ENCODE results near the gene MTCP1. TPM values are rescaled to one million over a fixed set of nuclear protein-coding genes. Genes with fewer than 3 reads are reported as not detected.

Gene MTCP1
- polyA plus RNA-seq, 1 experiment = 1.2 TPM

GRCh38 chrX:155020591-155020990 lies 50.3 kb downstream of the MTCP1 start:
- H3K36me3 ChIP-seq (ENCODE audit: control insufficient read depth, insufficient read depth, low read length) = no peaks in the 10 kb centered on the region
- TF ChIP-seq CTCF (IDR thresholded peaks at IDR 0.05; ENCODE audit: insufficient read depth, low read depth, low read length) = no peak
- H3K27me3 ChIP-seq (ENCODE audit: control insufficient read depth, insufficient read depth, low read length) = no peaks in the 10 kb centered on the region
- no peak for DNase-seq (ENCODE audit: low read depth)
- POLR2A ChIA-PET = no interaction called here
- CTCF ChIA-PET = no interaction called here
- no peak overlapping the region for H3K4me3 ChIP-seq (ENCODE audit: low read depth, low read length)

Other genes starting within 250 kb of the MTCP1 start
- not detected in 2 replicates for gene SMIM9, start 236.5 kb downstream of the MTCP1 start, polyA plus RNA-seq (2011; rRNA removed)
- 6.5 and 7.1 TPM in 2 replicates for gene F8A1, start 184.8 kb downstream of the MTCP1 start, polyA plus RNA-seq (2011; rRNA removed)
- gene F8, start 48.4 kb downstream of the MTCP1 start, polyA plus RNA-seq (2011; rRNA removed) = 2.7 and 3.4 TPM in 2 replicates
- gene FUNDC2, start 44.3 kb downstream of the MTCP1 start, polyA plus RNA-seq (2011; rRNA removed) = 65.2 and 86.6 TPM in 2 replicates
- gene CMC4, start within 50 bp of the MTCP1 start, polyA plus RNA-seq (2011; rRNA removed) = 10.0 and 13.4 TPM in 2 replicates
- gene BRCC3, start 372 bp upstream of the MTCP1 start, polyA plus RNA-seq (2011; rRNA removed) = 11.6 and 16.1 TPM in 2 replicates
- gene VBP1, start 145.3 kb upstream of the MTCP1 start, polyA plus RNA-seq (2011; rRNA removed) = 11.3 and 30.7 TPM in 2 replicates
- 0.26 and 0.29 TPM in 2 replicates for gene RAB39B, start 193.4 kb upstream of the MTCP1 start, polyA plus RNA-seq (2011; rRNA removed)

All from BJ (cell line).